Spinal cord (tissue), 10 donors: ENCODE data around the gene MMS19. TPM values are rescaled to one million over a fixed set of nuclear protein-coding genes. Genes with fewer than 3 reads are reported as not detected.

Source experiments
- DNase-seq, 6 donors: peaks; one replicate each; pipeline versions ENCODE4 v3.0.0 to v3.0.0-alpha.2; 2013 to 2015; ENCODE audit warnings: low spot score in 6 of 6, low read depth in 4 of 6
- H3K27ac ChIP-seq: one replicate; pipeline ENCODE4 v1.5.1; 2013; ENCODE audit warnings: low read depth, low read length, control low read depth
- H3K27me3 ChIP-seq: one replicate; pipeline ENCODE4 v1.6.1; 2013; ENCODE audit warnings: low read length; ENCODE audit not compliant: control insufficient read depth, insufficient read depth
- H3K36me3 ChIP-seq: one replicate; pipeline ENCODE4 v1.6.1; 2013; ENCODE audit warnings: low read length; ENCODE audit not compliant: control insufficient read depth, insufficient read depth
- H3K4me1 ChIP-seq: one replicate; pipeline ENCODE4 v1.6.1; 2013; ENCODE audit warnings: low read length; ENCODE audit not compliant: control insufficient read depth, insufficient read depth
- H3K4me3 ChIP-seq: one replicate; pipeline ENCODE4 v1.5.1; 2013; ENCODE audit warnings: low read depth, low read length, control low read depth
- H3K9me3 ChIP-seq: one replicate; pipeline ENCODE4 v1.6.1; 2013; ENCODE audit warnings: low read length; ENCODE audit not compliant: control insufficient read depth, insufficient read depth
- WGBS: methylation state at CpG from one replicate; pipeline ENCODE4 v1.1.5; 2013; ENCODE audit warnings: missing lambda C conversion rate; ENCODE audit not compliant: insufficient coverage; 5-methylcytosine and 5-hydroxymethylcytosine counted together
- polyA plus RNA-seq, 2 donors: library from polyadenylated mRNA; unstranded; fragments of 120-200 nt; gene quantifications; one replicate each; pipeline ENCODE4 v1.2.1, GENCODE V29; 2013; ENCODE audit not compliant: insufficient read length in 2 of 2
- small RNA-seq: library from RNA; depleted of rRNA; stranded (forward); fragments of <200 nt; gene quantifications from one replicate; pipeline ENCODE3, GENCODE V24; 2014; ENCODE audit warnings: low replicate concordance
- total RNA-seq, 2 donors: library from RNA; depleted of rRNA in 1 of 2; stranded (reverse); fragments of 120-200 nt in 1 of 2; fragments of >200 nt in 1 of 2; gene quantifications; one replicate each; pipeline versions ENCODE4 v1.2.3 to v1.2.4, GENCODE V29; 2013 to 2014
- donor health status: healthy.

MMS19 gene
- total and polyA plus RNA-seq, 4 donors, result 63.6 to 84.3 (median 68.9) TPM

DNA sequence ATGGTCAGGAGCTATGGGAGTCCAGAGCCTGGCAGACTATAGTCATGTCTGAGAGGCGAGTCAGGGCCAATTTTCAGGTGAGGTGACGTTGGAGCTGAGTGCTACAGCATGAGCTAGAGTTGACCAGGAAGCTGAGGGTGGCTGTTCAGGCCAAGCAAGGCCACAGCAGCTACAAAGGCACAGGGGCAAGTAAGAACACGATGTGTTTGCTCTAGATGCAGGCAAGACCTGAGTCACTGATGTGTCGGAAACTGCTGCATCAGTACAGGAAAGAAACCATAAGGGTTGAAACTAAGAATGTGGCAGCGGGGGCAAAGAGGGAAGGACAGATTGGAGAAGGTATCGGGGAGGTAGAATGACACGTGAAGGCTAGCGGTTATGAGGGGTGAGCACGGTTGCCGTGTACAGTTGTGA is 85.3 kb downstream of the MMS19 start:
- no peaks in the 10 kb centered on the region for H3K27me3 ChIP-seq
- no peaks in the 10 kb centered on the region for H3K9me3 ChIP-seq
- no peaks in the 10 kb centered on the region for H3K4me1 ChIP-seq
- H3K36me3 ChIP-seq, result no peaks in the 10 kb centered on the region
- no peak for DNase-seq
- 93% methylated on average over 10 of the region's 10 CpGs for WGBS
- no peak overlapping the region for H3K4me3 ChIP-seq
- no peak overlapping the region for H3K27ac ChIP-seq

DNA sequence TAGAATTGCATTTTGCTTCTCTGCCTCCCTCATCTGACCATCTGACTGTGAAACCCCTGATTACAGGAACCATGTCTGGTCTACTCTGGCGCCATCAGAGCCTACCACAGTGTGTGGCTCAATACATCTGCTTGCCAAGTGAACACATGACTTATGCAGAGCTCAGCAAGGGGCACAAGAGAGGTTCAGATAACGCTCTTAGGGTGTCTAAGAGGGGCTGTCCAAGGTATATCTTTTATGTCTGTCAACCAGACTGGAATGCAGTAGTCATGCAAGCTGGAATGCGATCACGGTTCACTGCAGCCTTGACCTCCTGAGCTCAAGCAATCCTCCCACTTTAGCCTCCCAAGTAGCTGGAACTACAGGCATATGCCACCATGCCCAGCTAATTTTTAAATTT is 86.8 kb downstream of the MMS19 start:
- no peak overlapping the region for H3K4me3 ChIP-seq
- no peaks in the 10 kb centered on the region for H3K27me3 ChIP-seq
- WGBS, result 82% methylated on average over 4 of the region's 4 CpGs
- peaks cover 4% of the 10 kb centered on the region for H3K4me1 ChIP-seq
- DNase-seq, result no peak
- H3K27ac ChIP-seq, result no peak overlapping the region
- no peaks in the 10 kb centered on the region for H3K9me3 ChIP-seq
- H3K36me3 ChIP-seq, result no peaks in the 10 kb centered on the region

GRCh38 chr10:97408496-97408992 is 89.7 kb downstream of the MMS19 start:
- whole genome bisulfite sequencing, result 76% methylated on average over 10 of the region's 10 CpGs
- Histone ChIP-seq H3K27ac (no peak overlapping the region), H3K9me3 (no peaks in the 10 kb centered on the region), H3K4me1 (peaks cover 4% of the 10 kb centered on the region), H3K27me3 (no peaks in the 10 kb centered on the region), H3K36me3 (no peaks in the 10 kb centered on the region), H3K4me3 (no peak overlapping the region)
- DNase-seq, result no peak

Small RNAs within 50 kb of the gene (small RNA-seq; reads per million reads assigned to genes)
- not detected for gene RF00019

Other genes with a start within 250 kb of the MMS19 start
- 10 to 100 TPM; 17.4 to 35.5 TPM for gene ARHGAP19, start 205.8 kb downstream of the MMS19 start, total RNA-seq
- 10 to 100 TPM; 11.6 to 16.4 TPM for gene ARHGAP19, start 205.8 kb downstream of the MMS19 start, polyA plus RNA-seq
- 1 to 10 TPM; 2.6 to 3.0 TPM for gene FRAT1, start 179.2 kb downstream of the MMS19 start, total RNA-seq
- gene FRAT1, start 179.2 kb downstream of the MMS19 start, polyA plus RNA-seq, result 1 to 10 TPM; 7.3 to 8.1 TPM
- 10 to 100 TPM in 1 of 2 donors, 1 to 10 TPM in 1; 8.1 to 10.5 TPM for gene FRAT2, start 163.7 kb downstream of the MMS19 start, total RNA-seq
- gene FRAT2, start 163.7 kb downstream of the MMS19 start, polyA plus RNA-seq, result 10 to 100 TPM; 11.2 to 11.6 TPM
- 10 to 100 TPM in 1 of 2 donors, 1 to 10 TPM in 1; 9.7 to 18.0 TPM for gene RRP12, start 97.1 kb downstream of the MMS19 start, total RNA-seq
- 10 to 100 TPM; 20.9 to 28.3 TPM for gene RRP12, start 97.1 kb downstream of the MMS19 start, polyA plus RNA-seq
- gene PGAM1, start 72.2 kb downstream of the MMS19 start, total RNA-seq, result 100 to 1,000 TPM; 217 to 302 TPM
- 100 to 1,000 TPM; 381 to 404 TPM for gene PGAM1, start 72.2 kb downstream of the MMS19 start, polyA plus RNA-seq
- 10 to 100 TPM; 28.8 to 47.9 TPM for gene EXOSC1, start 52.4 kb downstream of the MMS19 start, total RNA-seq
- 10 to 100 TPM; 29.9 to 37.9 TPM for gene EXOSC1, start 52.4 kb downstream of the MMS19 start, polyA plus RNA-seq
- gene ZDHHC16, start 52.2 kb downstream of the MMS19 start, total RNA-seq, result 10 to 100 TPM; 18.1 to 44.5 TPM
- 10 to 100 TPM; 46.8 to 52.9 TPM for gene ZDHHC16, start 52.2 kb downstream of the MMS19 start, polyA plus RNA-seq
- gene UBTD1, start 502 bp upstream of the MMS19 start, total RNA-seq, result 10 to 100 TPM in 1 of 2 donors, 1 to 10 TPM in 1; 4.6 to 11.3 TPM
- gene UBTD1, start 502 bp upstream of the MMS19 start, polyA plus RNA-seq, result 10 to 100 TPM; 15.3 to 16.4 TPM
- under 1 TPM; 0.44 to 0.89 TPM for gene ANKRD2, start 74.4 kb upstream of the MMS19 start, total RNA-seq
- 1 to 10 TPM in 1 of 2 donors, under 1 TPM in 1; 0.71 to 1.4 TPM for gene ANKRD2, start 74.4 kb upstream of the MMS19 start, polyA plus RNA-seq
- gene HOGA1, start 86.0 kb upstream of the MMS19 start, total RNA-seq, result 1 to 10 TPM; 3.1 to 4.0 TPM
- gene HOGA1, start 86.0 kb upstream of the MMS19 start, polyA plus RNA-seq, result 1 to 10 TPM; 2.6 to 4.0 TPM
- gene C10orf62, start 91.3 kb upstream of the MMS19 start, total RNA-seq, result under 1 TPM in 1 of 2 donors, not detected in 1; 0.50 TPM
- under 1 TPM in 1 of 2 donors, not detected in 1; 0.26 TPM for gene C10orf62, start 91.3 kb upstream of the MMS19 start, polyA plus RNA-seq
- gene MORN4, start 135.1 kb upstream of the MMS19 start, total RNA-seq, result 10 to 100 TPM; 19.2 to 27.8 TPM
- gene MORN4, start 135.1 kb upstream of the MMS19 start, polyA plus RNA-seq, result 10 to 100 TPM; 44.0 to 45.7 TPM
- 10 to 100 TPM; 17.1 to 17.7 TPM for gene PI4K2A, start 142.2 kb upstream of the MMS19 start, total RNA-seq
- 10 to 100 TPM; 20.4 to 21.2 TPM for gene PI4K2A, start 142.2 kb upstream of the MMS19 start, polyA plus RNA-seq
- gene AVPI1, start 188.8 kb upstream of the MMS19 start, total RNA-seq, result 10 to 100 TPM; 11.6 to 18.7 TPM
- gene AVPI1, start 188.8 kb upstream of the MMS19 start, polyA plus RNA-seq, result 10 to 100 TPM in 1 of 2 donors, 1 to 10 TPM in 1; 8.2 to 15.2 TPM
- 10 to 100 TPM; 11.7 to 31.5 TPM for gene MARVELD1, start 215.3 kb upstream of the MMS19 start, total RNA-seq
- gene MARVELD1, start 215.3 kb upstream of the MMS19 start, polyA plus RNA-seq, result 10 to 100 TPM; 14.3 to 25.6 TPM
- gene ZFYVE27, start 238.7 kb upstream of the MMS19 start, total RNA-seq, result 10 to 100 TPM; 28.9 to 33.5 TPM
- gene ZFYVE27, start 238.7 kb upstream of the MMS19 start, polyA plus RNA-seq, result 10 to 100 TPM; 42.7 to 56.0 TPM